GM23248 (cell line): Measurements from ENCODE around the gene SUFU. TPM values are rescaled to one million over a fixed set of nuclear protein-coding genes. Genes with fewer than 3 reads are reported as not detected.

ENCODE experiments used
- DNase-seq: peaks from one replicate; pipeline ENCODE4 v3.0.0-alpha.2; 2015
- H2AFZ ChIP-seq: fragments of 200-600 bp; sonication (generic); 2 replicates; pipeline ENCODE4 v1.6.1; 2016; ENCODE audit warnings: antibody characterized with exemption
- H3F3A ChIP-seq: fragments of 200-600 bp; sonication (generic); 2 replicates; pipeline ENCODE4 v1.6.1; 2016; ENCODE audit warnings: mild to moderate bottlenecking, antibody characterized with exemption, mixed run types; ENCODE audit not compliant: insufficient read depth
- H3K27ac ChIP-seq: fragments of 200-600 bp; sonication (generic); 2 replicates; pipeline ENCODE4 v1.5.1; 2016; ENCODE audit warnings: mild to moderate bottlenecking
- H3K27me3 ChIP-seq: fragments of 200-600 bp; sonication (generic); replicated peaks from 2 replicates; pipeline ENCODE4 v1.6.1; 2016; ENCODE audit warnings: mild to moderate bottlenecking; ENCODE audit not compliant: insufficient read depth
- H3K36me3 ChIP-seq: fragments of 200-600 bp; sonication (generic); 2 replicates; pipeline ENCODE4 v1.6.1; 2016; ENCODE audit warnings: low read depth, mild to moderate bottlenecking
- H3K4me1 ChIP-seq: fragments of 200-600 bp; sonication (generic); 2 replicates; pipeline ENCODE4 v1.6.1; 2016; ENCODE audit warnings: mild to moderate bottlenecking; ENCODE audit not compliant: insufficient read depth
- H3K4me2 ChIP-seq: fragments of 200-600 bp; sonication (generic); one replicate; pipeline ENCODE4 v1.6.1; 2016; ENCODE audit warnings: mild to moderate bottlenecking; ENCODE audit not compliant: unreplicated experiment
- H3K4me3 ChIP-seq: fragments of 200-600 bp; sonication (generic); 2 replicates; pipeline ENCODE4 v1.5.1; 2016; ENCODE audit warnings: mild to moderate bottlenecking
- H3K79me2 ChIP-seq: fragments of 200-600 bp; sonication (generic); 2 replicates; pipeline ENCODE4 v1.6.1; 2016; ENCODE audit warnings: mild to moderate bottlenecking; ENCODE audit not compliant: insufficient read depth
- H3K9ac ChIP-seq: fragments of 200-600 bp; sonication (generic); 2 replicates; pipeline ENCODE4 v1.6.1; 2016; ENCODE audit warnings: mild to moderate bottlenecking
- H3K9me2 ChIP-seq: fragments of 200-600 bp; sonication (generic); 2 replicates; pipeline ENCODE4 v1.6.1; 2016; ENCODE audit warnings: mixed run types, mild to moderate bottlenecking, moderate library complexity; ENCODE audit not compliant: insufficient read depth
- H3K9me3 ChIP-seq: fragments of 200-600 bp; sonication (generic); one replicate; pipeline ENCODE4 v1.6.1; 2017; ENCODE audit warnings: low read depth
- H4K20me1 ChIP-seq: fragments of 200-600 bp; sonication (generic); 2 replicates; pipeline ENCODE4 v1.6.0; 2016; ENCODE audit not compliant: insufficient read depth
- EZH2 ChIP-seq: fragments of 200-600 bp; sonication (generic); IDR thresholded peaks from 2 replicates; pipeline ENCODE4 v1.6.1; 2018; ENCODE audit warnings: antibody characterized with exemption, mild to moderate bottlenecking; ENCODE audit not compliant: insufficient read depth, poor library complexity, severe bottlenecking
- EZH2phosphoT487 ChIP-seq: fragments of 200-600 bp; sonication (generic); IDR thresholded peaks from 2 replicates; pipeline ENCODE4 v1.6.1; 2018; ENCODE audit warnings: antibody characterized with exemption, moderate library complexity, mild to moderate bottlenecking, low read depth; ENCODE audit not compliant: insufficient read depth
- WGBS, 2 experiments: methylation state at CpG; one replicate each; pipeline ENCODE4 v1.1.6; 2015 to 2017; ENCODE audit warnings: low lambda C conversion rate in 2 of 2, low coverage in 1 of 2; ENCODE audit errors: missing lambda C conversion rate in 2 of 2; 5-methylcytosine and 5-hydroxymethylcytosine counted together
- in situ Hi-C: fragments of 300-500 bp; cut with MboI; formaldehyde crosslinking; loops from 2 replicates; pipeline ENCODE4 v1.15.0; 2020
- polyA plus RNA-seq: library from polyadenylated mRNA; unstranded; fragments of >200 nt; fragmentation: Nextera tagmentation; extraction: Ambion mirVana; gene quantifications from 2 replicates; pipeline ENCODE4 v1.2.1, GENCODE V29; 2016
- total RNA-seq: library from RNA; depleted of rRNA; stranded (reverse); fragments of >200 nt; shearing (Covaris generic); gene quantifications from 2 replicates; pipeline ENCODE4 v1.2.3, GENCODE V29; 2014

The SUFU gene
- total and polyA plus RNA-seq, 2 experiments from 2014 or later, result 3.1 to 5.0 TPM

GRCh38 chr10:102632394-102633111, 128.8 kb downstream of the SUFU start:
- H3K9me2 ChIP-seq, result no peaks in the 10 kb centered on the region
- no peaks in the 10 kb centered on the region for H3K79me2 ChIP-seq
- peaks cover 33% of the 10 kb centered on the region for H3F3A ChIP-seq
- H2AFZ ChIP-seq, result peak overlapping the region; percentile 59; the same call in 1 of the 2 replicates
- H4K20me1 ChIP-seq, result no peaks in the 10 kb centered on the region
- H3K9ac ChIP-seq, result peak overlapping the region; percentile 74
- DNase-seq, result peak; percentile 55
- in situ Hi-C loops, result no loop called here
- H3K9me3 ChIP-seq, result no peaks in the 10 kb centered on the region
- TF ChIP-seq EZH2phosphoT487 (no peak), EZH2 (no peak)
- 20% methylated on average over 5 of the region's 5 CpGs for WGBS, 2 experiments
- no peaks in the 10 kb centered on the region for H3K36me3 ChIP-seq
- peak overlapping the region; percentile 85 for H3K4me2 ChIP-seq
- no peaks in the 10 kb centered on the region for H3K27me3 ChIP-seq
- H3K4me3 ChIP-seq, result peak overlapping the region; percentile 58
- H3K27ac ChIP-seq, result peak overlapping the region; percentile 92
- H3K4me1 ChIP-seq, result peaks cover 78% of the 10 kb centered on the region

GRCh38 chr10:102633287-102633686, 129.5 kb downstream of the SUFU start:
- TF ChIP-seq EZH2, result no peak
- TF ChIP-seq EZH2phosphoT487, result no peak
- Histone ChIP-seq H2AFZ (peak overlapping the region; percentile 59; the same call in 1 of the 2 replicates), H3K4me3 (peak overlapping the region; percentile 58), H3K79me2 (no peaks in the 10 kb centered on the region), H3K9ac (peak overlapping the region; percentile 74), H3K9me3 (no peaks in the 10 kb centered on the region), H3K4me2 (peak overlapping the region; percentile 85), H4K20me1 (no peaks in the 10 kb centered on the region), H3K27ac (peak overlapping the region; percentile 92), H3K9me2 (no peaks in the 10 kb centered on the region), H3K36me3 (no peaks in the 10 kb centered on the region), H3K4me1 (peaks cover 71% of the 10 kb centered on the region), H3F3A (peaks cover 33% of the 10 kb centered on the region), H3K27me3 (no peaks in the 10 kb centered on the region)
- peak; percentile 77 for DNase-seq
- WGBS, 2 experiments, result 1% methylated on average over 6 of the region's 6 CpGs
- in situ Hi-C loops, result no loop called here

GRCh38 chr10:102633848-102634247, 130.1 kb downstream of the SUFU start:
- H3K27ac ChIP-seq, result peak overlapping the region; percentile 92
- 79 to 87% methylated on average over 5 of the region's 5 CpGs for WGBS, 2 experiments

GRCh38 chr10:102634686-102635085, 130.9 kb downstream of the SUFU start:
- Histone ChIP-seq H3K4me1 (peaks cover 57% of the 10 kb centered on the region), H3K27me3 (no peaks in the 10 kb centered on the region), H3K9ac (no peak overlapping the region), H3K9me3 (no peaks in the 10 kb centered on the region), H3F3A (peaks cover 26% of the 10 kb centered on the region), H3K4me3 (no peak overlapping the region), H3K4me2 (no peak overlapping the region), H4K20me1 (no peaks in the 10 kb centered on the region), H3K36me3 (no peaks in the 10 kb centered on the region), H3K79me2 (no peaks in the 10 kb centered on the region), H3K9me2 (no peaks in the 10 kb centered on the region), H3K27ac (peak overlapping the region; percentile 10; the same call in 1 of the 2 replicates), H2AFZ (no peak overlapping the region)
- WGBS, 2 experiments, result 73 to 100% methylated on average over 1 to 4 of the region's 4 CpGs
- no peak for TF ChIP-seq EZH2
- no peak for TF ChIP-seq EZH2phosphoT487
- peak; percentile 35 for DNase-seq
- in situ Hi-C loops, result no loop called here

More at GRCh38 chr10:102633848-102634247, 130.1 kb downstream of the SUFU start:
- H3K36me3 ChIP-seq, result no peaks in the 10 kb centered on the region
- no peaks in the 10 kb centered on the region for H3K79me2 ChIP-seq
- H3K27me3 ChIP-seq, result no peaks in the 10 kb centered on the region
- in situ Hi-C loops, result no loop called here
- TF ChIP-seq EZH2phosphoT487, result no peak
- no peak for TF ChIP-seq EZH2
- H3K4me2 ChIP-seq, result peak overlapping the region; percentile 85
- no peaks in the 10 kb centered on the region for H3K9me3 ChIP-seq
- H3K9ac ChIP-seq, result peak overlapping the region; percentile 74
- no peak for DNase-seq
- no peaks in the 10 kb centered on the region for H3K9me2 ChIP-seq
- H3K4me3 ChIP-seq, result peak overlapping the region; percentile 58; the same call in 1 of the 2 replicates
- H3F3A ChIP-seq, result peaks cover 30% of the 10 kb centered on the region
- H2AFZ ChIP-seq, result no peak overlapping the region
- peaks cover 65% of the 10 kb centered on the region for H3K4me1 ChIP-seq
- H4K20me1 ChIP-seq, result no peaks in the 10 kb centered on the region
